ENCODE measurements around the gene PTPRD. TPM values are rescaled to one million over a fixed set of nuclear protein-coding genes. Genes with fewer than 3 reads are reported as not detected.

Gene PTPRD
- total and polyA plus RNA-seq, 2 donors (not counting 1 experiment from before 2014, with no cell fraction given): not detected

DNA sequence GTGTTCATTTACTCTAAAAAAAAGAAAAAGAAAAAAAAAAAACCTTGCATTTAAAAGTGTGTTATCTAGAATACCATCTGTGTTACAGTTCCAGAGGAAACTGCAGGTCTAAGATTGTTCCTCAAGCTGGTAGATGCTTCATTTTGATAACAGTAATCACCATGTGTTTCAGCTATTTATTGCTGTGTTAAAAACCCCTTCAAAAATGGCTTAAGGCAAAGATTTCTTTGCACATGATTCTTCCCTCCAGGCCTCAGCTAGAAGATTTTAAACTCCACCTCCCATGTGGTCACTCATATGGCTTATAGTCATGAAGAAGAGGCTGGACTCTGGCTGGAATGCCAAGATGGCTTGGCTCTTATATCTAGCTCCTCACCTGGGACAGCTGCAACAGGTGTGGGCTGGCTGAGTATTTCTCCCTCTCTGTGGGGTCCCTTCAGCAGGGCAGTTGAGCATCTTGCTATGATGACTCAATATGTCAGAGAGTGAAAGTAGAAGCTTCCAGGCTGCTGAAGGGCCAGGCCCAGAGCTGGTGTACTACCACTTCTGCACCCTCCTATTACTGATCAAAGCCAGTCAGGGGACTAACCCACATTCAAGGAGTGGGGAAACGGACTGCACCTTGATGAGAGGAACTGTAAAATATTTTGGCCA lies 1892.8 kb downstream of the PTPRD start:
- H4K20me1 ChIP-seq (ENCODE audit: control insufficient read depth, insufficient read depth, low read length, poor library complexity, severe bottlenecking): no peaks in the 10 kb centered on the region
- no peak overlapping the region for H2AFZ ChIP-seq (ENCODE audit: insufficient read depth, low read depth, low read length, poor library complexity, severe bottlenecking)
- H3K9me3 ChIP-seq (ENCODE audit: control extremely low read depth in 1 of 3, control insufficient read depth in 2 of 3, insufficient read depth in 1 of 3, low read length in 2 of 3): no peaks in the 10 kb centered on the region
- ATAC-seq (ENCODE audit: low read depth): no peak
- no peak overlapping the region for H3K27ac ChIP-seq (ENCODE audit: low read length in 2 of 2)
- TF ChIP-seq EZH2 (IDR thresholded peaks at IDR 0.05; ENCODE audit: borderline replicate concordance, insufficient read depth, low read depth, low read length, poor library complexity, severe bottlenecking): no peak
- TF ChIP-seq, protein P1, sequence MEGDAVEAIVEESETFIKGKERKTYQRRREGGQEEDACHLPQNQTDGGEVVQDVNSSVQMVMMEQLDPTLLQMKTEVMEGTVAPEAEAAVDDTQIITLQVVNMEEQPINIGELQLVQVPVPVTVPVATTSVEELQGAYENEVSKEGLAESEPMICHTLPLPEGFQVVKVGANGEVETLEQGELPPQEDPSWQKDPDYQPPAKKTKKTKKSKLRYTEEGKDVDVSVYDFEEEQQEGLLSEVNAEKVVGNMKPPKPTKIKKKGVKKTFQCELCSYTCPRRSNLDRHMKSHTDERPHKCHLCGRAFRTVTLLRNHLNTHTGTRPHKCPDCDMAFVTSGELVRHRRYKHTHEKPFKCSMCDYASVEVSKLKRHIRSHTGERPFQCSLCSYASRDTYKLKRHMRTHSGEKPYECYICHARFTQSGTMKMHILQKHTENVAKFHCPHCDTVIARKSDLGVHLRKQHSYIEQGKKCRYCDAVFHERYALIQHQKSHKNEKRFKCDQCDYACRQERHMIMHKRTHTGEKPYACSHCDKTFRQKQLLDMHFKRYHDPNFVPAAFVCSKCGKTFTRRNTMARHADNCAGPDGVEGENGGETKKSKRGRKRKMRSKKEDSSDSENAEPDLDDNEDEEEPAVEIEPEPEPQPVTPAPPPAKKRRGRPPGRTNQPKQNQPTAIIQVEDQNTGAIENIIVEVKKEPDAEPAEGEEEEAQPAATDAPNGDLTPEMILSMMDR (IDR thresholded peaks at IDR 0.05): no peak
- no peak overlapping the region for H3K9ac ChIP-seq (ENCODE audit: low read length)
- no peaks in the 10 kb centered on the region for H3K27me3 Mint-ChIP-seq
- H3K27ac Mint-ChIP-seq: no peak overlapping the region
- POLR2A ChIA-PET: no interaction called here
- H3K4me3 Mint-ChIP-seq: no peak overlapping the region
- no peaks in the 10 kb centered on the region for H3K36me3 ChIP-seq (replicated peaks in 1 of 2; ENCODE audit: control extremely low read depth in 1 of 2, control insufficient read depth in 1 of 2, extremely low read depth in 1 of 2, insufficient read depth in 2 of 2, low read length in 1 of 2)
- H3K27me3 ChIP-seq (replicated peaks in 1 of 4; ENCODE audit: control extremely low read depth in 1 of 4, control insufficient read depth in 3 of 4, insufficient read depth in 4 of 4, low read length in 3 of 4): no peaks in the 10 kb centered on the region
- no peaks in the 10 kb centered on the region for H3K4me1 Mint-ChIP-seq
- DNase-seq: no peak
- H3K79me2 ChIP-seq (ENCODE audit: control insufficient read depth, insufficient read depth, low read length): no peaks in the 10 kb centered on the region
- H3K9me3 Mint-ChIP-seq (ENCODE audit: insufficient read depth): no peaks in the 10 kb centered on the region
- H3K4me2 ChIP-seq (replicated peaks; ENCODE audit: low read depth, low read length, poor library complexity, severe bottlenecking): no peak overlapping the region
- H3K4me3 ChIP-seq (ENCODE audit: control extremely low read depth in 1 of 5, extremely low read depth in 1 of 5, insufficient read depth in 1 of 5, low read depth in 2 of 5, low read length in 4 of 5): no peak overlapping the region
- no peaks in the 10 kb centered on the region for H3K4me1 ChIP-seq (ENCODE audit: control insufficient read depth in 2 of 2, insufficient read depth in 2 of 2, low read length in 2 of 2)
- WGBS (ENCODE audit: insufficient coverage): no CpG with 5 or more reads among the region's 1 CpG
- CTCF ChIA-PET: no interaction called here
- intact Hi-C loops (cut with micrococcal nuclease): no loop called here

DNA sequence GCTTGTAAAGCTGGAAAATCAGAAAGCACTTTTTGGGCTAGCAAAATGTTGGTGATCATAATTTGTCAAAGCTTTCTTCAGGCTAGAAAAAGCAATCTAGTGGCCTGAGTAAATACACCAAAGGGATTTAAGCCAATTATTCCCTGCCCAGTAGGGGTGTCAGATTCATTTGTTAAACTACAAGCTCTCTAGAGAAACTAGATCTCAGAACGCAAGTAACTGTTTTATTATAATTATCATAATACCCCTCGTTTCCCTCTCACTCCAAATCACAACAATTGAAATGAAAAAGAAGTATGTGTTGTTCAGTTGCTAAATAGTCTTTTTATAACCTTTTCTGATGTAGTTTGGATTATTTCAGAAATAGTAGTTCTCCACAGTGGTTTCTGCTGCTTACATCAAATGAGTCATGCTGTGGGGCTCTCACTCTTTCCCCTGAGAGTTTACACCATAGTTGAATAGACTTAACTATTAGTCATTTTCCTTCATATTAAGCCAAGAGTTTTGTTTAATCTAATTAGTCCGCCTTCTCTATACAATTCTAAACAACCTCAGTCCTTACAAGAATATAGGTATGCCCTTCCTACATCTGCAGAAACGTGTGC lies 1894.6 kb downstream of the PTPRD start:
- 76% methylated on average over 2 of the region's 4 CpGs for WGBS (ENCODE audit: insufficient coverage)
- Mint-ChIP-seq H3K9me3 (ENCODE audit: insufficient read depth) (no peaks in the 10 kb centered on the region), H3K27ac (no peak overlapping the region), H3K4me3 (no peak overlapping the region), H3K4me1 (no peaks in the 10 kb centered on the region), H3K27me3 (no peaks in the 10 kb centered on the region)
- DNase-seq (no peak), ATAC-seq (ENCODE audit: low read depth) (no peak)
- no peaks in the 10 kb centered on the region for H3K36me3 ChIP-seq (replicated peaks in 1 of 2; ENCODE audit: control extremely low read depth in 1 of 2, control insufficient read depth in 1 of 2, extremely low read depth in 1 of 2, insufficient read depth in 2 of 2, low read length in 1 of 2)
- no peak overlapping the region for H3K27ac ChIP-seq (ENCODE audit: low read length in 2 of 2)
- H2AFZ ChIP-seq (ENCODE audit: insufficient read depth, low read depth, low read length, poor library complexity, severe bottlenecking): no peak overlapping the region
- H3K79me2 ChIP-seq (ENCODE audit: control insufficient read depth, insufficient read depth, low read length): no peaks in the 10 kb centered on the region
- intact Hi-C loops (cut with micrococcal nuclease): no loop called here
- H4K20me1 ChIP-seq (ENCODE audit: control insufficient read depth, insufficient read depth, low read length, poor library complexity, severe bottlenecking): no peaks in the 10 kb centered on the region
- peaks cover 0 to 5% (median 0%) of the 10 kb centered on the region in 3 donors for H3K9me3 ChIP-seq (ENCODE audit: control extremely low read depth in 1 of 3, control insufficient read depth in 2 of 3, insufficient read depth in 1 of 3, low read length in 2 of 3)
- TF ChIP-seq EZH2 (IDR thresholded peaks at IDR 0.05; ENCODE audit: borderline replicate concordance, insufficient read depth, low read depth, low read length, poor library complexity, severe bottlenecking): no peak
- TF ChIP-seq, protein P1 (IDR thresholded peaks at IDR 0.05): no peak
- H3K27me3 ChIP-seq (replicated peaks in 1 of 4; ENCODE audit: control extremely low read depth in 1 of 4, control insufficient read depth in 3 of 4, insufficient read depth in 4 of 4, low read length in 3 of 4): no peaks in the 10 kb centered on the region
- no peak overlapping the region for H3K9ac ChIP-seq (ENCODE audit: low read length)
- no peak overlapping the region for H3K4me3 ChIP-seq (ENCODE audit: control extremely low read depth in 1 of 5, extremely low read depth in 1 of 5, insufficient read depth in 1 of 5, low read depth in 2 of 5, low read length in 4 of 5)
- CTCF ChIA-PET: no interaction called here
- POLR2A ChIA-PET: no interaction called here
- no peaks in the 10 kb centered on the region for H3K4me1 ChIP-seq (ENCODE audit: control insufficient read depth in 2 of 2, insufficient read depth in 2 of 2, low read length in 2 of 2)
- no peak overlapping the region for H3K4me2 ChIP-seq (replicated peaks; ENCODE audit: low read depth, low read length, poor library complexity, severe bottlenecking)

Measured in B cell (primary cell).